Vagina (tissue), 2 donors: ENCODE data around the gene ACLY.

Experiments used
- POLR2A ChIP-seq, 2 donors: fragments of 450-650 bp; IDR thresholded peaks; one replicate each; pipeline ENCODE4 v1.6.1; 2017; ENCODE audit warnings: antibody characterized with exemption in 2 of 2, mild to moderate bottlenecking in 2 of 2, moderate library complexity in 2 of 2
- TF ChIP-seq, protein P1 (sequence below), 3 experiments: fragments of 450-650 bp in 2 of 3; fragments of 200-600 bp in 1 of 3; sonication (generic) in 1 of 3; IDR thresholded peaks; one replicate each; pipeline ENCODE4 v1.5.1; 2017 to 2019; ENCODE audit warnings: antibody characterized with exemption in 3 of 3, mild to moderate bottlenecking in 2 of 3, moderate library complexity in 2 of 3

GRCh38 chr17:41967141-41967920, 48.6 kb upstream of the ACLY start:
- TF ChIP-seq POLR2A (IDR thresholded peaks at IDR 0.05): no peak
- TF ChIP-seq, protein P1, sequence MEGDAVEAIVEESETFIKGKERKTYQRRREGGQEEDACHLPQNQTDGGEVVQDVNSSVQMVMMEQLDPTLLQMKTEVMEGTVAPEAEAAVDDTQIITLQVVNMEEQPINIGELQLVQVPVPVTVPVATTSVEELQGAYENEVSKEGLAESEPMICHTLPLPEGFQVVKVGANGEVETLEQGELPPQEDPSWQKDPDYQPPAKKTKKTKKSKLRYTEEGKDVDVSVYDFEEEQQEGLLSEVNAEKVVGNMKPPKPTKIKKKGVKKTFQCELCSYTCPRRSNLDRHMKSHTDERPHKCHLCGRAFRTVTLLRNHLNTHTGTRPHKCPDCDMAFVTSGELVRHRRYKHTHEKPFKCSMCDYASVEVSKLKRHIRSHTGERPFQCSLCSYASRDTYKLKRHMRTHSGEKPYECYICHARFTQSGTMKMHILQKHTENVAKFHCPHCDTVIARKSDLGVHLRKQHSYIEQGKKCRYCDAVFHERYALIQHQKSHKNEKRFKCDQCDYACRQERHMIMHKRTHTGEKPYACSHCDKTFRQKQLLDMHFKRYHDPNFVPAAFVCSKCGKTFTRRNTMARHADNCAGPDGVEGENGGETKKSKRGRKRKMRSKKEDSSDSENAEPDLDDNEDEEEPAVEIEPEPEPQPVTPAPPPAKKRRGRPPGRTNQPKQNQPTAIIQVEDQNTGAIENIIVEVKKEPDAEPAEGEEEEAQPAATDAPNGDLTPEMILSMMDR (IDR thresholded peaks at IDR 0.05): no peak
